Measurements from ENCODE around the gene PPP1R13B. TPM values are rescaled to one million over a fixed set of nuclear protein-coding genes. Genes with fewer than 3 reads are reported as not detected.
A peak's percentile ranks its signal among the peaks of the same experiment; 100 is the strongest.

The PPP1R13B gene
- total and polyA plus RNA-seq, 2 experiments from 2014 or later, result 9.4 to 20.2 TPM

- H4K20me1 ChIP-seq (ENCODE audit: insufficient read depth, poor library complexity, severe bottlenecking), result peaks cover 6% of the 10 kb centered on the region
- no peak overlapping the region for H3K4me3 ChIP-seq
- H3K27ac ChIP-seq, result no peak overlapping the region
- WGBS (ENCODE audit: low lambda C conversion rate, missing lambda C conversion rate), result 88% methylated on average over 1 of the region's 1 CpG
- no peaks in the 10 kb centered on the region for H3K36me3 ChIP-seq (replicated peaks; ENCODE audit: insufficient read depth, low read depth)
- no peak overlapping the region for H3K4me2 ChIP-seq
- no peak overlapping the region for H2AFZ ChIP-seq
- no peaks in the 10 kb centered on the region for H3K9me3 ChIP-seq (ENCODE audit: low read depth)
- TF ChIP-seq EZH2phosphoT487 (IDR thresholded peaks at IDR 0.05; ENCODE audit: low read depth, severe bottlenecking, unreplicated experiment) (no peak), CTCF (IDR thresholded peaks at IDR 0.05; ENCODE audit: poor library complexity) (no peak), EZH2 (IDR thresholded peaks at IDR 0.05; ENCODE audit: borderline replicate concordance) (no peak)
- H3K27me3 ChIP-seq, result no peaks in the 10 kb centered on the region
- H3K79me2 ChIP-seq, result peaks cover 98% of the 10 kb centered on the region
- DNase-seq (ENCODE audit: low spot score), result no peak
- no peaks in the 10 kb centered on the region for H3K9me2 ChIP-seq (replicated peaks; ENCODE audit: insufficient read depth)
- peaks cover 4% of the 10 kb centered on the region for H3K4me1 ChIP-seq (ENCODE audit: insufficient read depth)
Measured at GRCh38 chr14:103832046-103832445, 15.3 kb downstream of the PPP1R13B start.

- Histone ChIP-seq H3K27me3 (no peaks in the 10 kb centered on the region), H4K20me1 (ENCODE audit: insufficient read depth, poor library complexity, severe bottlenecking) (peaks cover 3% of the 10 kb centered on the region), H3K4me1 (ENCODE audit: insufficient read depth) (peaks cover 4% of the 10 kb centered on the region), H3K9me2 (replicated peaks; ENCODE audit: insufficient read depth) (no peaks in the 10 kb centered on the region), H2AFZ (no peak overlapping the region), H3K27ac (no peak overlapping the region), H3K36me3 (replicated peaks; ENCODE audit: insufficient read depth, low read depth) (no peaks in the 10 kb centered on the region), H3K4me3 (no peak overlapping the region), H3K9me3 (ENCODE audit: low read depth) (no peaks in the 10 kb centered on the region), H3K79me2 (peaks cover 98% of the 10 kb centered on the region), H3K4me2 (no peak overlapping the region)
- TF ChIP-seq EZH2 (IDR thresholded peaks at IDR 0.05; ENCODE audit: borderline replicate concordance), result no peak
- no peak for TF ChIP-seq CTCF (IDR thresholded peaks at IDR 0.05; ENCODE audit: poor library complexity)
- TF ChIP-seq EZH2phosphoT487 (IDR thresholded peaks at IDR 0.05; ENCODE audit: low read depth, severe bottlenecking, unreplicated experiment), result no peak
- no peak for DNase-seq (ENCODE audit: low spot score)
- 96% methylated on average over 14 of the region's 14 CpGs for WGBS (ENCODE audit: low lambda C conversion rate, missing lambda C conversion rate)
Measured at GRCh38 chr14:103830511-103831270, 16.7 kb downstream of the PPP1R13B start.

GRCh38 chr14:103828315-103828967 lies 18.9 kb downstream of the PPP1R13B start:
- Histone ChIP-seq H2AFZ (no peak overlapping the region), H3K9me2 (replicated peaks; ENCODE audit: insufficient read depth) (no peaks in the 10 kb centered on the region), H3K79me2 (peaks cover 88% of the 10 kb centered on the region), H3K4me1 (ENCODE audit: insufficient read depth) (peaks cover 12% of the 10 kb centered on the region), H3K4me2 (no peak overlapping the region), H4K20me1 (ENCODE audit: insufficient read depth, poor library complexity, severe bottlenecking) (peaks cover 3% of the 10 kb centered on the region), H3K4me3 (no peak overlapping the region), H3K27me3 (no peaks in the 10 kb centered on the region), H3K36me3 (replicated peaks; ENCODE audit: insufficient read depth, low read depth) (no peaks in the 10 kb centered on the region), H3K9me3 (ENCODE audit: low read depth) (no peaks in the 10 kb centered on the region), H3K27ac (no peak overlapping the region)
- no peak for TF ChIP-seq CTCF (IDR thresholded peaks at IDR 0.05; ENCODE audit: poor library complexity)
- WGBS (ENCODE audit: low lambda C conversion rate, missing lambda C conversion rate), result 80% methylated on average over 9 of the region's 9 CpGs
- DNase-seq (ENCODE audit: low spot score), result peak; percentile 23
